HG03097 (cell line): ENCODE data around the gene SH3PXD2A.
"Not testable (repeated sequence)": the region's sequence is repeated elsewhere in the genome, so short reads cannot be mapped to it uniquely, and the experiment has no call there.

Experiments
- ATAC-seq: cut with Tn5 transposase; IDR thresholded peaks from one replicate; pipeline ENCODE4 v1.9.1; 2021; ENCODE audit not compliant: unreplicated experiment, low FRiP score

Gene SH3PXD2A

DNA sequence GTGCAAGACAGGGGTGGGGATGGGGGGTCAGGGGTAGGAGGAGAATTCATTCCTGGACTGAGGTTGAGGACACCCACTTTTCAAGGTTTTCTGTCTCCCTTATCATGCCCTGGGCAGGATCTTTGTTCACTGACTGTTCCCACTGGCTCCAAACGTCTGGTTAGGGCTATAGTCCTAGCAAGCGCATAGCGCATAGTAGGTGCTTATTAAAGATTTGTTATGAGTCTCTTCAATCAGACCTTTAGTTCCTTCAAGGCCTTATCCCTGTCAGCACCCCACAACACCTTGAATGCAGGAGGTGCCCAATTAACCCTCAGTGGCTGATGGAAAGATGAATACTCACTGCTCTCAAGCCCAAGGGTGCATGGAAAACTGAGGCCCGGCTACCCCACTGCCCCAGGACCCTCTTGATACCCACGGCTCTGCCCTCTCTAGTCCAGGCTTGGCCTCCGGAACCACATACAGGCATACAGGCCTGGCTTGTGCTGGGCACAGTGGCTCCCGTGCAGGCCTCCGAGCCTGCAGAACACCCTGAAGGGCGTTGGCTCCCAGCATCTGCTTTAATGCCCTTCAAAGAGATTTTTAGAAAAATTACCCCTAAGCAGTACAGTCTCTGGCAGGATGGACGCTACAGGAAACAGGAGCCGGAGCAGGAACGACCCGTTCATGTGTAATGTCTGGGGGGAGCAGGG is 177.7 kb downstream of the SH3PXD2A start:
- ATAC-seq = no peak

GRCh38 chr10:103676851-103677417 is 178.4 kb downstream of the SH3PXD2A start:
- no peak for ATAC-seq

GRCh38 chr10:103676058-103676785 is 179.2 kb downstream of the SH3PXD2A start:
- no peak for ATAC-seq

- no peak for ATAC-seq
Measured at GRCh38 chr10:103673606-103674005, 181.8 kb downstream of the SH3PXD2A start.

DNA sequence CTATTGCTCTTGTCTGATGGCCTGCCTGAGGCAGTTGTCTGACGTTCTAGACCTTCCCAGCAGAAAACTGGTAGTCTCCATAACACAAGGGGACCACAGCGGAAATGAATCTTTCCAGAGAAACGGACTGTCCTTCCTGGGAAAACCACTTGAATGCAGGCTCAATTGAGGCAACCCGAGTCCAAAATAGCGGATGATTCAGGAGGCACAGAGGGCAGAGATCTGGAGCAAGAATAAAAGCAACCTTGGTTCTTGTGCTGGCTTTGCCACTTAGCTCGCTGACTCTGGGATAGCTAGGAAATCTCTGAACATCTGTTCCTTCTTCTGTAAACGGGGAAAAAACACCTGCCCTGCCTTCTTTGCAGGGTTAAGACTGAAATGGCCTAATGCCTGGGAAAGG is 183.0 kb downstream of the SH3PXD2A start:
- ATAC-seq = no peak

- ATAC-seq = no peak
Measured at GRCh38 chr10:103671126-103671895, 184.1 kb downstream of the SH3PXD2A start.

- no peak for ATAC-seq
Measured at GRCh38 chr10:103669944-103670343, 185.4 kb downstream of the SH3PXD2A start.

- no peak for ATAC-seq
Measured at GRCh38 chr10:103669243-103669929, 186.0 kb downstream of the SH3PXD2A start.

- no peak for ATAC-seq
Measured at GRCh38 chr10:103668351-103669242, 186.8 kb downstream of the SH3PXD2A start.

DNA sequence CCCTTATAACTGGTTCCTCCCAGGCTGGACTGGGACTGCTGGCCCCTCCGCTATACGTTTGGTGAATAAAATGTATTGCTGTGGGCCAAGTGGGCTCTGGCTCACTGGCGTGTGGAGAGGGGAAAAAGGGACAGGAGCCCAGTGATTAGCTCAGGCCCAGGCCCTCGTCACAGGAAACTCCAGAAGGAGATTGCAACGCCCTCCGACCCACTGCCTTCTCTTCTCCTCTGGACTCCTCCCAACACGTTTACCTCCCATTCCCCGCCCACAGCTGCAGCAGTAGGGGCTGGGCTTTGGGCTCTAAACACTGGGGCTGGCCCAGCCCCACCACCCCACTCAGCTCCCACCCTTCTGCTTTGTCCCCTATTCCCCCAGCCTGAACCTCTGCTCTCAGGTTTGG is 188.0 kb downstream of the SH3PXD2A start:
- ATAC-seq = no peak

DNA sequence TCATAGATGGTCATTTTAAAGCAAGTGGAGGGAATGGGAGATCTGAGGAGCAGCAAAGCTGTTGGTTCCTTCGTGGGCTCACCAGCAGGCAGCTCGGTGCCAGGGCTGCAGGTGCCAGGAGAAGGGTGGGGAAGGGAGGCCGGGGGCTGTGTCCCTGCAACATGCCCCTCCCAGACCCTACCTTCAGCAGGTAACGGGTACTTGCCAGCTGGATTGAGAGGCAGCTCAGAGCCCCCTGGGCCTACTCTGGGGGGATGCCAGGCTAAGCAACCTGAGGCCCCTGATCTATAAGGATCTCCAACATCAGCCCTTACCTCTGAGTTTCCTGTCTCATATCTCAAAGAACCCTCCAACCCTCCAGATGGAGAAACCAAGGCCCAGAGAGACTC is 188.6 kb downstream of the SH3PXD2A start:
- ATAC-seq = no peak

- ATAC-seq = no peak
Measured at GRCh38 chr10:103666087-103666761, 189.2 kb downstream of the SH3PXD2A start.

DNA sequence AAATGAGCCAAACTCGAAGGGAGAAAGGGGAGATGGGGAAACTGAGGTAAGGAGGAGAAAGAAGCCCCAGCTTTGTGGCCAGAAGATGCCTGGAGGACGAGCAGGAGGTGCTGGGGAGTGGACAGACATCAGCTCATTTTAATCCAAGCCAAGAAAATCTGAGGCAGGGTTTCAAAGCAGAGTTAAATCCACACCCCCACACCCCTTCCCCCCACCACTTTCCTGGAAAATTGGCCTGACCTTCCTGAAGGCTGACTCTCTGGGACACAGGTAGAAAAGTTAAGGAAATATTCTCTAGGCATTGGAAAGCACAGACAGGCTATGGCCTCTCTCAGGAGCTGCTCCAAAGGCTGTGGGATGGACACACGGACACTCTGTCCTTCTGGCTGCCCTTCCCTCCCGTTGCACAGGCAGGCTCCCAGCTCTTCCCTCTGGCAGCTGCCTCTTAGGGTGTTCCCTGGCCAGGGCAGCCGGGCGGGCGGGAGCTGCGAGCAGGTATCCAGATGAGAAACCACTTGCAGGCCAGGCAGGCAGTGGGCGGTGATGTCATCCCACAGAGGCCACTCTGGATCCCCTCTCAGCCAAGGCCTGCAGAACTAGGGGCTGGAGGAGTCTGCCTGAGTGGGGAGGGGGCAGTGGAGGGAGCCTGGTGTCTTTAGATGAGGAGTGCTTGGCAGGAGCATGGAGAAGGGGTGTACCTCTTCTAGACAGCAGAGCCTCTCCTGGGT is 190.1 kb downstream of the SH3PXD2A start:
- ATAC-seq = no peak

GRCh38 chr10:103663802-103664201 is 191.6 kb downstream of the SH3PXD2A start:
- no peak for ATAC-seq

DNA sequence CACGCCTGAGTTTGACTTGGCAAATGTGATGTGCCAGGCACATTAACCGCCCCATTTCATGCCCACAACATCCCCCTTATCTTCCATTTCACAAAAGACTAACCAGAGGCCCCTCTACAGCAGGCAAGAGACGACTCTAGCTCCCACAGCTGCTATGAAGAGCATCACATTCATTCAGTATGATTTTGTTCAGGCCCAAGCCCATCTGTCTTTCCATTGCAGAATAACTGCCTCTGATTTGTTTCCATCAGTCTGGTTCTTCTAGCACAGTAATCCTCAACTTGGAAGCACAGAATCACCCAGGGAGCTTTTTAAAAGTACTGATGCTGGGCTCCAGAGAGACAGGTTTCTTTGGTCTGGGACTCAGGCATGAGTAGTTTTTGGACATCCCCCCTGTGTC is 192.1 kb downstream of the SH3PXD2A start:
- no peak for ATAC-seq

GRCh38 chr10:103662704-103663103 is 192.7 kb downstream of the SH3PXD2A start:
- ATAC-seq = not testable (repeated sequence)

GRCh38 chr10:103661198-103661950 is 194.0 kb downstream of the SH3PXD2A start:
- ATAC-seq = no peak
